NCI-H2029 (cell line): ENCODE data around the gene INTS7.

Experiments
- DNase-seq: peaks from one replicate; lab custom pipeline; 2025; lab: John Stamatoyannopoulos, UW

Gene INTS7, protein sequence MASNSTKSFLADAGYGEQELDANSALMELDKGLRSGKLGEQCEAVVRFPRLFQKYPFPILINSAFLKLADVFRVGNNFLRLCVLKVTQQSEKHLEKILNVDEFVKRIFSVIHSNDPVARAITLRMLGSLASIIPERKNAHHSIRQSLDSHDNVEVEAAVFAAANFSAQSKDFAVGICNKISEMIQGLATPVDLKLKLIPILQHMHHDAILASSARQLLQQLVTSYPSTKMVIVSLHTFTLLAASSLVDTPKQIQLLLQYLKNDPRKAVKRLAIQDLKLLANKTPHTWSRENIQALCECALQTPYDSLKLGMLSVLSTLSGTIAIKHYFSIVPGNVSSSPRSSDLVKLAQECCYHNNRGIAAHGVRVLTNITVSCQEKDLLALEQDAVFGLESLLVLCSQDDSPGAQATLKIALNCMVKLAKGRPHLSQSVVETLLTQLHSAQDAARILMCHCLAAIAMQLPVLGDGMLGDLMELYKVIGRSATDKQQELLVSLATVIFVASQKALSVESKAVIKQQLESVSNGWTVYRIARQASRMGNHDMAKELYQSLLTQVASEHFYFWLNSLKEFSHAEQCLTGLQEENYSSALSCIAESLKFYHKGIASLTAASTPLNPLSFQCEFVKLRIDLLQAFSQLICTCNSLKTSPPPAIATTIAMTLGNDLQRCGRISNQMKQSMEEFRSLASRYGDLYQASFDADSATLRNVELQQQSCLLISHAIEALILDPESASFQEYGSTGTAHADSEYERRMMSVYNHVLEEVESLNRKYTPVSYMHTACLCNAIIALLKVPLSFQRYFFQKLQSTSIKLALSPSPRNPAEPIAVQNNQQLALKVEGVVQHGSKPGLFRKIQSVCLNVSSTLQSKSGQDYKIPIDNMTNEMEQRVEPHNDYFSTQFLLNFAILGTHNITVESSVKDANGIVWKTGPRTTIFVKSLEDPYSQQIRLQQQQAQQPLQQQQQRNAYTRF

GRCh38 chr1:212035123-212035834, at the start of gene INTS7, which contains the start of gene DTL:
INTS7 (minus strand) TSS chr1:212035557; CDS start chr1:212035437, 120 bp downstream.
DTL (plus strand) TSS chr1:212035748; CDS start chr1:212035891, 143 bp downstream.
- DNase-seq: peak; percentile 97

GRCh38 chr1:212082765-212083406, 47.5 kb upstream of the INTS7 start:
- DNase-seq: no peak

DNA sequence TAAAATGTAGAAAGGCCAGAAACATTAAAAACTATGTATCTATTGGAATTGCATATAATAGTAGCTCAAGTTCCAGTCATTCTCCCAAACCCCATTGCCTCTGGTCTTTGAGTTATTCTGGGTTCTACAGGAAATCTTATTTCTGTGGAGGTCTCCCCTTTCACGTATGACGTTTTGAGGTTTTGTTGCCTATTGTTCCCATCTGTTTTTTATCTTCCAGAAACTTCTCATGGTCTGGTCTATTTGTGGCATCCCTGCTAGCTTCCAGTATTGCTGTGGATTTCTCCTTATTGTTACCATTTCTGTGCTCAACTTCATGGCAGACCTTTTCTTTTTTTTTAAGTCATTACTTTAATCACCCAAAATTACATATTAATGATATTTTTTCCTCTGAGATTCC, 43.5 kb upstream of the INTS7 start:
- DNase-seq: no peak

DNA sequence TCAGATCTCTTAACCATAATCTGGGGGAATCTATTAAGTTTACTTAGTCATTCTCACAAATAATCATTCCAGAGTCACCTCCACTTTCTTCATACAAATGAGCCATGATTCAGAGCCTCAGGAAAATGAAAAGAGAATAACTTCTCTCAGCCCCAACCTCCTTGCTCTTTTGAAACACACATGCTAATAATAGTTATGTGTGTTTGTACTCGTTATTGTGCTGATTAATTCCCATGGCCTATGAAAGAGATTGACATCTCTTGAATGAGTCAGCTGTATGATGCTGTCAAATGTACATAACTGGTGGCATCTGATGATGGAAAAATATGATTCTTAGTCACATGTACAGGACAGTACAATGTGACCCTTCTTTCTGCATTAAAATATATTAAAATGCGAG, 41.7 kb upstream of the INTS7 start:
- DNase-seq: no peak

DNA sequence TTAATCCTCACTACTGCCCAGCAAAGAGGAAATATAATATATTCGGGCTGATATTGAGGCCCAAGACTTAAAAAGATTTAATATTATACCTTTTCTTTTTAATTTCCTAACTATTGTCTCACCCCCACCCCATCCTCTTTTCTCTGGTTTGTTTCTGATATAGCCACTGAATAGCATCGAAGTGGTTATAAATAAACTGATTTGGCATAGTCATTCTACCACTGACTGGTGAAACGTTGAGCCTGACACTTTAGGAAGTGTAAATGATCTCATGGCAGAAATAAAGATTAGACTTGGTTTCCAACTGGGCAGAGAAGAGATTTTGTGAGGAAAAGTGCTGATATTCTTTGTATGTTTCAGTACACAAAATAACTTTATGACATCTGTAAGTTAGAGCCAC, 39.5 kb upstream of the INTS7 start:
- no peak for DNase-seq

GRCh38 chr1:212074313-212074712, 39.0 kb upstream of the INTS7 start:
- DNase-seq: no peak

- no peak for DNase-seq
These were observed 38.1 kb upstream of the INTS7 start for GRCh38 chr1:212073490-212073889.

DNA sequence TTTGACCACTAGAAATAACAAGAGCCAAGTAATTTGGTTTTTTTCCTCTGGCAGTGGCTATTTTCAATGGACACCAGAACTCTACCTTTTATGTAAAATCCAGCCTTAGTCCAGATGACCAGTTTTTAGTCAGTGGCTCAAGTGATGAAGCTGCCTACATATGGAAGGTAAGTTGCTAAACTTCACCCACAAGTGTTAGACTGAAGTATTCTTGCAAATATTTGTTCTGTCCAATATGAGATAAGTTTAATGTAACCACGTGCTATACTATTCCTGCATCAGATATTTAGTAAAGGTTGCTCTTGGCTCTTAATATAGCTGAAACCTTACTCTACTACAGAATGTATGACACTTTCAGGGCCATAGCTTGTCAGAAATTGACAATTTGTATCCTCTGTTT, 36.7 kb upstream of the INTS7 start:
- DNase-seq: no peak

- no peak for DNase-seq
These were observed 35.5 kb upstream of the INTS7 start for GRCh38 chr1:212070720-212071302.

GRCh38 chr1:212067787-212068186, 32.4 kb upstream of the INTS7 start:
- DNase-seq: no peak

GRCh38 chr1:212062832-212063438, 27.6 kb upstream of the INTS7 start:
- DNase-seq: peak; percentile 3

GRCh38 chr1:212060632-212061472, 25.5 kb upstream of the INTS7 start:
- DNase-seq: no peak

GRCh38 chr1:212055333-212055732, 20.0 kb upstream of the INTS7 start:
- DNase-seq: no peak

GRCh38 chr1:212053993-212054392, 18.6 kb upstream of the INTS7 start:
- no peak for DNase-seq

DNA sequence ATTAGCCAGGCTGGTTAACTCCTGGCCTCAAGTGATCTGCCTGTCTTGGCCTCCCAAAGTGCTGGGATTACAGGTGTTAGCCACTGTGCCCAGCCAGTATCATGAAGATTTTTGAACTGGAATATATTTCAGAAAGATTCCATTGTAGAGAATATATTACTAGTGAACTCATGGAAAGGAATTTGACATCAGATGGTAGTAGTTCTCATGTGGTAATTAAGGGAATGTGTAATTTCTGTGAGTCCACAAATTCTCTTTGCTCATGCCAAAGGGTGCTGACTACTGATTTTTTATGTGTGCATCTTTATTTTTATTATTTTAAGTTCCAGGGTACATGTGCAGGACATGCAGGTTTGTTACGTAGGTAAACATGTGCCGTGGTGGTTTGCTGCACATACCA, 10.6 kb upstream of the INTS7 start:
- no peak for DNase-seq

DNA sequence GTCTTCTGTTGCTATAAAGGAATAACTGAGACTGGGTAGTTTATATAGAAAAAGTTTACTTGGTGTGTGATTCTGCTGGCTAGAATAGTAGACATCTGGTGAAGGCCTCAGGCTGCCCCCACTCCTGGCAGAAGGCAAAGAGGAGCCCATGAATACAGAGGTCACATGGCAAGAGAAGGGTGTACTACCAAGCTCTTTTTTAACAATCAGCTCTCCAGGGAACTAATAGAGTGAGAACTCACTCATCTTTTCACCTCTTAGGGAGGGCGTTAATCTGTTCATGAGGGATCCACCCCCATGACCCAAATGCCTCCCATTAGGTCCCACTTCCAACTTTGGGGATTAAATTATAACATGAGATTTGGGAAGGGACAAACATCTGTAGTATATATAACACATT, 9.5 kb upstream of the INTS7 start:
- DNase-seq: no peak

DNA sequence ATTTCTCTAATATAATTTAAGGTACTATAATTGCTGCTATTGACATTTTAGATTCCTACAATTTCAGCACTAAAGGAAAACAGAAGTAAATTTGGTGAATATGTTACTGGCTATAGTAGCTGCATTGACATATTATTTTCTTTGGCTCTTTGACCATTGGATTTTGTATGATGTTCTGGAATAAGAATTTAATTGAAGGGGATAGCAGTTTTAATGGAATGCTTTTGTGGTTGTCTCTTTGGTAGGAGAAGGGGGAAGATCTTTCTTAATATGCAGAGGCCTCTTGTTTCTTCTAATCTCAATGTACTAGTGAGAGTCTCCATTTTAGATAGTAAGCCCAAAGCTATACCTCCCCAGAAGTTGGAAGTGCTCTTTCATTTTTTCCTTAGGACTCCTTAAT, 7.1 kb upstream of the INTS7 start:
- no peak for DNase-seq

DNA sequence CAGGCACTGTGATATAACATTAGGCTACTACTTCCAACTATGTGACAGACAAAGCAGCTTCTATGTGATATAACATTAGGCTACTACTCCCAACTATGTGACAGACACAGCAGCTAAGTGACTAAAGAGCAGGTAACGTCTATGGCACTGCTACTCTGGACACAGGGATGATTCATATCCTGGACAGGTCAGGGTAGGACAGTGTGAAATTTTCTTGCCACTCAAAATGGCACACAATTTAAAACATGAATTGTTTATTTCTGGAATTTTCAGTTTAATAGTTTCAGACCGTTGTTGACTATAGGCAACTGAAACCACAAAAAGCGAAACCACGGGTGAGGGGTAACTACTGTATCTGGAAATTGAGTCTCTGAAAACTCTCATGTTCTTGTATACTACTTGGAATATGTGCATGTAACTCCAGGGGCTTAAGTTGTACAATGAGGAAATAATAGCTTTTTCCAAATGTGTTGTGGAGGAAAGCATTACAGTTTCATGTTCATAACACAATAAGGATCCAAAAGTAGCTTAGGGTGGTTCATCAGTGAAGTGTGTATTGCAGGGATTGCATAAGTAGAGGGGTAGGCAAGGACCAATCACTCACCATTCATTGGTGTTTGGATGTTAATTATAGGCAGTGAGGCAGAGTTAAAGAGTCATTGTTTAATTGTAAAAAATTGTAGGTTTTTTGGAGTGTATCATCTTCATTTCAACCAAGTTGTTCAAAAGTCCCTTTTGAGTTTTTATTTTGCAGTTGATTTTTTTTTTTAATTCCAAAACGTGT, 5.5 kb upstream of the INTS7 start:
- no peak for DNase-seq

DNA sequence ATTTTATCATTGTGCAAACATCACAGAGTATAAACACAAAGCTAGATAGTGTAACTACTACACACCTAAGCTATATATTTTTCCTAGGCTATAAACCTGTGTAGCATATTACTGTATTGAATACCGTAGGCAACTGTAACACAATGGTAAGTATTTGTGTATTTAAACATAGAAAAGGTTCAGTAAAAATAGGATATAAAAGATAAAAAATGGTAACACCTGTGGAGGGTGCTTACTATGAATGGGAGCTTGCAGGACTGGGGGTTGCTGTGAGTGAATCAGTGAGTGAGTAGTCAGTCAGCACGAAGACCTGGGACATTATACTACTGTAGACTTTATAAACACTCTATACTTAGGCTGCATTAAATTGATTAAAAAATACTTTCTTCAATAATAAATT, 4.3 kb upstream of the INTS7 start:
- DNase-seq: no peak
